SIG-M5 (cell line): Measurements from ENCODE around the gene PAIP2.
"Not testable (repeated sequence)": the region's sequence is repeated elsewhere in the genome, so short reads cannot be mapped to it uniquely, and the experiment has no call there.

Experiments used
- DNase-seq: peaks from one replicate; lab custom pipeline; 2025; lab: John Stamatoyannopoulos, UW

Gene PAIP2

DNA sequence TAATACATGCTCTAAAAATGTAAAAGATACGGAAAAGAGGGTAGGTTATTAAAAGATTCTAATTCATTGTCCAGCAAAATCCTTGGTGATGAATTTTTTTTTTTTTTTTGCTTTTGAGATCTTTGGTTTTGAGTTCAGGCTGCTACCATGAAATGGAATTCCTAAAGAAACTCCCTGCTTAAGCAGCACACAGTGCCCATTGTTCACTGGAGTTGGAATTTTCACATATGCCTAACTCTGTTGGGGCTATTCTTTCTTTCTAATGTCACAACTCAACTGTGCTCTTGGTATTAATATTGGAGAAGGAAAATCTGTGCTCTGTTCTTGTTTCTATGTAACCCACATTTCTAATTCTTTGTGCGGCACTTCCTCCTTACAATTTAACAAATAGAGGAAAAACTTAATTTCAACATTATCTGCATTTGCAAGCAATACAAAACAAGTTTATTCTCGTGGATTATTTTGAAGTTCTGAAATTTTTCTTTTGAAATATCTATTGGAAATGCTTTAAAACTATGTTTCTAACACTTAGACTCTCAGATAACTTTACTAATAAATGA is 26.5 kb upstream of the PAIP2 start:
- no peak for DNase-seq

- no peak for DNase-seq
Observed at GRCh38 chr5:139335811-139336210, 5.8 kb upstream of the PAIP2 start.

DNA sequence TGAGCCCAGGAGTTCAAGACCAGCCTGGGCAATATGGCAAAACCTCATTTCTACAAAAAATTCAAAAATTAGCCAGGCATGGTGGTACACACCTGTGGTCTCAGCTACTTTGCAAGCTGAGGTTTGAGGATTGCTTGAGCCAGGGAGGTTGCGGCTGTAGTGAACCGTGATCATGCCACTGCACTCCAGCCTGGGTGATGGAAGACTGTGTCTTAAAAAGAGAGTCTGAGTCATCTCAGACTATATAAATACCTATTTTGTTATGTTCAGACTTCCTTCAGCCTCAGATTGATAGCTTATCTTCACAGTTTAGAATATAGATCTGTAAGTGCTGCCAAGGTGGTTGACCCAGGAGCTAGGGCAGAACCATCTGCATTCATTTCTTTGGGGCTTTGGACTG is 1.6 kb upstream of the PAIP2 start:
- no peak for DNase-seq

GRCh38 chr5:139341187-139341688 is 416 bp upstream of the PAIP2 start:
- DNase-seq = no peak

DNA sequence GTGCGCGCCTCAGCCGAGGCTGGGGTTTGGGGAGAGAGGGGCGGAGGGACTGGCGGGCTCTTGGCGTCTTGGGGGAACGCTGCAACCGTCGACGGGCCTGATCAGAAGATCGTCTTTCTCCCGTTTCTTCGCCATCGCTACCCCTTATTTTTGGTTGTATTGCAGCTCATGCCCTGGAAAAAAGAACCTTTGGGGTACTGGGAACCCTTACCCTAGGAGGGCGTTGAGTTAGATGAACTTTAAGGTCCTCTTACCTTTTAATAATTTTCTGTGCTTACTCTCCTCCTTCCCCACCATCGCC is 719 bp downstream of the PAIP2 start:
- no peak for DNase-seq

GRCh38 chr5:139343476-139343875 is 1.8 kb downstream of the PAIP2 start:
- no peak for DNase-seq

DNA sequence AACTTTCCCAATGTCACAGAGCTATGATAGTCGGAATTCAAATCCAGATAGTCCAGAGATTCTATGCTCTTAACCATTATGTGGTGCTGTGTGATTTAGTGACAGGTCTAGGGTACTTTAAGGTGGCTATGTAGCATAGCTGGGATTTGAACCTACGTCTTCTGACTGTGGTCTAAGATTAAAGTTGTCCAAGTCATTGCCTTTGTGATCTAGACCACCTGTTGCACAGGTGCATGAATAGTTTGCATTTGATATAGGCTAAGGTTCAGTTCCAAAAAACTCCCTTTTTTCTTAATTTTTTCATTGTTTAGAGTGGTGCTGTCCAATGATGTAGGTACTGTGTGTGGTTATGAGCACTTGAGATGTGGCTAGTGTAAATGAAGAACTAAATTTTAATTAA is 2.5 kb downstream of the PAIP2 start:
- no peak for DNase-seq

DNA sequence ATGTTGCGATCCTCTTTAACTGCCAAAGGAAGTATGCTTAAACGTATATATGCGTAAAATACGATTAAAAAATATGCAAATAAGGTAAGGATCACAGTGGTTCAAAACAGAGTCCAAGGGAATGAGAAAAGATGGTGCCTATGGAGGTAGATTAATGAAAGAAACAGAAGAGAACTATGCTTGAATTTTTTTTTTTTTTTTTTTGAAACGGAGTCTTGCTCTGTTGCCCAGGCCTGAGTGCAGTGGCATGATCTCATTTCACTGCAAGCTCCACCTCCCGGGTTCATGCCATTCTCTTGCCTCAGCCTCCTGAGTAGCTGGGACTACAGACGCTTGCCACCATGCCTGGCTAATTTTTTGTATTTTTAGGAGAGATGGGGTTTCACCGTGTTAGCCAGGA is 3.8 kb downstream of the PAIP2 start:
- DNase-seq = not testable (repeated sequence)

GRCh38 chr5:139347863-139348262 is 6.2 kb downstream of the PAIP2 start:
- DNase-seq = not testable (repeated sequence)

DNA sequence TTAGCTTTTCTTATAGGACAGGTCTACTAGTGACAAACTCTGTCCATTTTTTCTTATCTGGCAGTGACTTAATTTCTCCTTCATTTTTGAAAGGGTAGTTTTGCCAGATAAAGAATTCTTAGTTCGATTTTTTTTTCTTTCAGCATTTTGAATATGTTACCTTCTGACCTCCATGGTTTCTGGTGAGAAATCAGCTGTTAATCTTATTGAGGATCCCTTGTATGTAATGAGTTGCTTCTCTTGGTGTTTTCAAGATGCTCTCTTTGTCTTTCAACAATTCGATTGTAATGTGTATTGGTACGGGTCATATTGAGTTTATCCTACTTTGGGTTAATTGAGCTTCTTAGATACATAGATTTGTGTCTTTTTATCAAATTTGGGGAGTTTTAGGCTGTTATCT is 12.5 kb downstream of the PAIP2 start:
- DNase-seq = no peak

GRCh38 chr5:139355900-139356299 is 14.2 kb downstream of the PAIP2 start:
- not testable (repeated sequence) for DNase-seq

- no peak for DNase-seq
Observed at GRCh38 chr5:139358064-139358463, 16.4 kb downstream of the PAIP2 start.

GRCh38 chr5:139360384-139360783 is 18.7 kb downstream of the PAIP2 start:
- no peak for DNase-seq

- no peak for DNase-seq
Observed at GRCh38 chr5:139361835-139362429, 20.3 kb downstream of the PAIP2 start.

- no peak for DNase-seq
Observed at GRCh38 chr5:139363937-139364336, 22.3 kb downstream of the PAIP2 start.

DNA sequence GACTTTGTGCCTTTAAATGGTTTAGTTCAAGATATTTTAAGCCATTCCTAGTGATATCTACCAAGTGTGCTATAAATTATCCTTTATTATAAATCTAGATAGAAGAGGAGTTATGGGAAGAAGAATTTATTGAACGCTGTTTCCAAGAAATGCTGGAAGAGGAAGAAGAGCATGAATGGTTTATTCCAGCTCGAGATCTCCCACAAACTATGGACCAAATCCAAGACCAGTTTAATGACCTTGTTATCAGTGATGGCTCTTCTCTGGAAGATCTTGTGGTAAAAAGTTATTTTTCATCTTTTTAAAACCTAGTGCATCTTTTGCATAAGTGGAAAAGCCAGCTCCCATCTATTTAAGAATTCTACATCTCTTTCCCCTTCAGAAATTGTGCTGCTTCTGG is 22.8 kb downstream of the PAIP2 start:
- no peak for DNase-seq

DNA sequence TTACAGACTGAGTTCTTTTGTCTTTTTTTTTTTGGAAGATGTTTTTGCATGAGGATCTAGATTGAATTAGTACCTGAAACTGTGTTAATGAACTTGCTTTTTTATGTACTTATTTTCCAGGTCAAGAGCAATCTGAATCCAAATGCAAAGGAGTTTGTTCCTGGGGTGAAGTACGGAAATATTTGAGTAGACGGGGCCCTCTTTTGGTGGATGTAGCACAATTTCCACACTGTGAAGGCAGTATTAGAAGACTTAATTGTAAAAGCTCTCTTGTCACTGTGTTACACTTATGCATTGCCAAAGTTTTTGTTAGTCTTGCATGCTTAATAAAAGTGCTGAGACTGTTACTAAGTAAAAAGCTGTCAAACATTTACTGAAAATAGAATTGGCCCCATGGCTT is 27.0 kb downstream of the PAIP2 start:
- DNase-seq = no peak

GRCh38 chr5:139369181-139369580 is 27.5 kb downstream of the PAIP2 start:
- DNase-seq = no peak

DNA sequence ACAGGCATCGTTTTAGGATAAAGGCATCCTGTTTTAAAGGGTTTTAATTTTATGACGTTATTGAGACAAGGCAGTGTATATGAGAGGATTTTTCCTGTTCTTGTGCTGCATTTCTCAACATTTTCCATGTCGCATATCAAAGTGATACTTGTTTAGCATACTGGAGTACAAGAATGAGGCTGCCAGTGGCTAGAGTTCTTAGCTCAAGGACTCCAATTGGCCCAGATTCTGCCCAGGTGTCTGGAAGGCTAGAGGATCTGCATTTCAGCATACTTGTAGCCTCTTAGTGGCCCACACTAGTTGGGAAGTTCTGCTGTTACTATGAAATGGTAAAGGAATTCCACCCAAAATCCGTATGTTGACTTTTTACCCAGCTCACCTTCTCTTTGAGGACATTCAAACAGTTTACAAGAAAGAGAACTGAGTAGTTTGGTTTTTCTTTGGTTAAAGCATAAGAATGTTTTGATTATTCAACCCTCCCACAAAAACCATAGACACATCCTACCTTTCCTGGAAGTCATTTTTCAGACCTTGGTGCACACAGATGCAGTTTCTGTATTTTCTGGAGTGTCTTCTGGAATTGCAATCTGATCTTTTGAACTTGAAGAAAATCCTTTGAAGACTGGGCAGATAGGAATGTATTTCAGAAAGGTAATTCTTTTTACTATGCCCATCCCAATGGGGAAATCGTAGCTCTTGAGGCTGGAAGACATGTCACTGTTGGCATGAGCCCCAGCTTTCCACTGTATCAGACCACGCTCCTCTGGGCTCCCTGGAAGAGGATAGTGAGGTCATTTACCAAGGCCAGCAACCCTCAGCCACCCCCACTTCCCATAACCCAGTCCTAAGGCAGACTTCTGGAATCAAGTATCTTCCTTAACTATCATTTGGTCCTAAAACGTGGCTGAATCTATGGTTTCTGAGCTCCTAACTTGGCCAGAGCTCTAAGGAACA is 30.1 kb downstream of the PAIP2 start:
- DNase-seq = no peak

DNA sequence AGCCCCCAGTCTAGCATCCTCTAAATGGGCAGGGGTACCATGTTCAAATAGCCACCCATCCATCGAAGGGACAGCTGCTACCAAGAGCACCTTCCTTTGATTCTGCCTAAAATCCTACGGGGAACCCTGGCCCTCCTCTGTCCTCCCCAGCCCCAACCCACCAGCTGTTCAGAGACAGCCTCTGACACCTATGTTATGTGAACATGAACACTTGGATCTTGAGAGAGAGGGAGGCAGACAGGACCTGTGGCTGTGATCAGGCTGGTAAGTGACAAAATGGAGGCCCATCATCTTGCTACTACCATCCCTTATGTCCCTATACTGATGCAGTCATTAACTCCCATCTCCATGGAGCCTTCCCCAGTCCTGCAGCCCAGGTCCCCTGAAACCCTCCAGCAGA is 33.3 kb downstream of the PAIP2 start:
- DNase-seq = no peak

- no peak for DNase-seq
Observed at GRCh38 chr5:139376364-139376763, 34.7 kb downstream of the PAIP2 start.

- DNase-seq = no peak
Observed at GRCh38 chr5:139377226-139377625, 35.6 kb downstream of the PAIP2 start.
